Natural killer cell treated with Interleukin-12 subunit alpha and Interleukin-12 subunit beta and Interleukin-15 and Interleukin-18, amount 100 ng/mL, for 72 hours (primary cell): ENCODE results near the gene HS6ST1. TPM values are rescaled to one million over a fixed set of nuclear protein-coding genes. Genes with fewer than 3 reads are reported as not detected.

Experiments used
- ATAC-seq, 2 donors: fragments of 150-1000 bp; cut with Tn5 transposase in 1 of 2; sonication (Bioruptor Pico), chemical (Tn5 transposase) in 1 of 2; 2 replicates each; pipeline ENCODE4 v1.10.0; 2021
- DNase-seq: peaks from one replicate; pipeline ENCODE4 v3.0.0; 2022; ENCODE audit warnings: low spot score
- H3K27ac Mint-ChIP-seq, 2 donors: 1 replicate in 1 of 2; 2 replicates in 1 of 2; pipeline ENCODE4 v1.8.0; 2022; ENCODE audit warnings: mixed read lengths in 2 of 2, mild to moderate bottlenecking in 1 of 2, moderate library complexity in 1 of 2
- H3K27me3 Mint-ChIP-seq, 2 donors: 1 replicate in 1 of 2; 2 replicates in 1 of 2; pipeline ENCODE4 v1.8.0; 2022; ENCODE audit warnings: mixed read lengths in 2 of 2
- H3K36me3 Mint-ChIP-seq: one replicate; pipeline ENCODE4 v1.8.0; 2022; ENCODE audit warnings: mixed read lengths
- H3K4me1 Mint-ChIP-seq, 2 donors: 1 replicate in 1 of 2; 2 replicates in 1 of 2; pipeline ENCODE4 v1.8.0; 2022; ENCODE audit warnings: low read depth in 2 of 2, mixed read lengths in 2 of 2, mild to moderate bottlenecking in 1 of 2
- H3K4me3 Mint-ChIP-seq: one replicate; pipeline ENCODE4 v1.8.0; 2022; ENCODE audit warnings: mixed read lengths
- H3K9me3 Mint-ChIP-seq: 2 replicates; pipeline ENCODE4 v1.8.0; 2022; ENCODE audit warnings: mixed read lengths
- total RNA-seq, 2 donors: library from RNA; stranded (reverse); gene quantifications; one replicate each; pipeline ENCODE4 v1.2.3, GENCODE V29; 2022

The HS6ST1 gene
- total RNA-seq, 2 donors from 2014 or later, result 17.5 to 25.5 TPM

DNA sequence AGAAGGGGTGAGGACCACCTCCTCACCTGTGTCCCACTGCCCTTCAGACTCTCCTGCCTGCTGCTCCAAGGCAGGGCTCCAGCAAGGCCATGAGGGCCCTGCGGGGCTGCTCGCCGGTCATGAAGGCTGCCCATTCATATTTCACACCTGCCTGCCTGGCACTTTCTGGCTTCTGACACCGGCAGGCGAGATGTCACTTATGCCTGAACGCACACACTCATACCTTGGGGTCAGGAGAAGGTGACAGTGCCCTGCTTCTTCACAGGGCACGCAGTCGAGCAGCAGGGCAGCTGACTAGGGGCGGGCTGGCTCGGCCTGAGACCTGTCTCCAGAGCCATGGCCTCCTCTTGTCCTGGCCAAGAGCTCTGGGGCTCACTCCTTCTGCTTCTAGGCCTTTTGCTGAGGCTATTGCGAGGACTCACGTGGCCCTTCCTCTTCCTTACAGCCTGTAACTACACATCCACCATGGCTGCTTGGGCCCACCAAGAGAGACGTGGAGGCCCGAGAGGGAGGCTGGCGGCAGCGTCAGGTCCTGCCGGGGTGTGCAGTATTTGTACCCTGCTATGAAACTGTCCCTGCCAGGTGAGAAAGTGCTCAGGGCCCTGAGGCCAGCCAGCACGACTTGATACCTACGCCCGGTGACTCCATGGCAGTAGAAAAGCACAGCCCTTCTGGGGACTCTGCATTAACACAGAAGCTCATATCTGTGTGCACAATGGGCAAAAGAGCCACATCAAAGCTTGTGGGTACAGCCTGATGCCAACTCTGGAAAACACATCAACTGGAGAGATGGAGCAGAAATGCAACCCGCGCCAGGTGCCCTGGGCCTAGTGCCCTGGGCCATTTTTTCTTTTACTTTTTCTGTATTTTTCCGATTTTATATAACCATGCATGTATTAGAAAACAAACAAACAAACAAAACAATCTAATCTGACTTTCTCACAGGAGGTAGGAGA is 30.6 kb downstream of the HS6ST1 start:
- no peaks in the 10 kb centered on the region for H3K9me3 Mint-ChIP-seq
- DNase-seq (no peak), ATAC-seq (no peak)
- H3K4me1 Mint-ChIP-seq, result peaks cover 9 to 25% of the 10 kb centered on the region in 2 donors
- no peaks in the 10 kb centered on the region for H3K27me3 Mint-ChIP-seq
- no peaks in the 10 kb centered on the region for H3K36me3 Mint-ChIP-seq
- no peak overlapping the region for H3K27ac Mint-ChIP-seq
- no peak overlapping the region for H3K4me3 Mint-ChIP-seq

DNA sequence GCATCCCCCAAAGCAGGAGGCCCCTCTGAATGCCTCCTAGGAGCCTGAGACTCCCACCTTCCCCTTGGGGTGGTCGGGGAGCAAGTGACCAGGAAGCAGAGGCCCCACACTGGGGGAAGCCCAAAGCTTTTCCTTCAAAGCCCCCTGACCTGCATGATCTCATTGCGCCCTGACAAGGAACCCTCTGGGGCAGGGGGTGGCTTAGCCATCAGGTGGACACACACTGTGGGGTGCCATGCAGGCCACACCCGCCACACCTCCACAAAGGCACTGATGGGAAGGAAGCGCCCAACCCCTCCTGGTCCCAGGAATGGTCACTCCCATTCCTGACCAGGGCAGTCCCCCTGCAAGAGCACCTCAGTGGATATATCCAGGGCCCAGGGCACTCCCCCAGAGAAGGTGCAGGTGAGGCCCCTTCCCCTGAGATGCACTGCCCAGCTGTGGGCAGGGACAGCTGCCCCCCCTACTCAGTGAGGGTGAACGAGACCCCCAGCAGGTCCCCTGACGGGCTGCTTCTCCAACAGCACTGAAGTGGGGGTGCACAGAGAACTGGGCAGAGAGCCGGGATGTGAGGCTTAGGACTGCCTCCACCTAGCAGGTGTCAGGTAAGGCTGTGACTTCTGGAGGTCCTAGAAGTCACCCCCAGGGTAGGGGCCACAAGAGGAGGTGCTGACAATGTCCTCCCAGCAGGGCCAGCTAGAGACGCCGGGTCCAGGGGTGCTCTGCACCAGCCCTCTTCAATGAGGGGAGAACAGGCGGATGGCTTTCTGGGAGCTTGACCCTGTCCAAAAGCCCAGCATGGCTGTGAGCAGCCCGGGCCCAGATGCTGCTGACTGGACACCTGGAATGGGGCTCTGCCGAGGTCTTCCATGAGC is 31.5 kb downstream of the HS6ST1 start:
- Mint-ChIP-seq H3K36me3 (no peaks in the 10 kb centered on the region), H3K27me3 (no peaks in the 10 kb centered on the region), H3K9me3 (no peaks in the 10 kb centered on the region), H3K4me3 (no peak overlapping the region), H3K4me1 (peaks cover 13 to 27% of the 10 kb centered on the region in 2 donors), H3K27ac (no peak overlapping the region)
- no peak for DNase-seq
- ATAC-seq, result no peak

DNA sequence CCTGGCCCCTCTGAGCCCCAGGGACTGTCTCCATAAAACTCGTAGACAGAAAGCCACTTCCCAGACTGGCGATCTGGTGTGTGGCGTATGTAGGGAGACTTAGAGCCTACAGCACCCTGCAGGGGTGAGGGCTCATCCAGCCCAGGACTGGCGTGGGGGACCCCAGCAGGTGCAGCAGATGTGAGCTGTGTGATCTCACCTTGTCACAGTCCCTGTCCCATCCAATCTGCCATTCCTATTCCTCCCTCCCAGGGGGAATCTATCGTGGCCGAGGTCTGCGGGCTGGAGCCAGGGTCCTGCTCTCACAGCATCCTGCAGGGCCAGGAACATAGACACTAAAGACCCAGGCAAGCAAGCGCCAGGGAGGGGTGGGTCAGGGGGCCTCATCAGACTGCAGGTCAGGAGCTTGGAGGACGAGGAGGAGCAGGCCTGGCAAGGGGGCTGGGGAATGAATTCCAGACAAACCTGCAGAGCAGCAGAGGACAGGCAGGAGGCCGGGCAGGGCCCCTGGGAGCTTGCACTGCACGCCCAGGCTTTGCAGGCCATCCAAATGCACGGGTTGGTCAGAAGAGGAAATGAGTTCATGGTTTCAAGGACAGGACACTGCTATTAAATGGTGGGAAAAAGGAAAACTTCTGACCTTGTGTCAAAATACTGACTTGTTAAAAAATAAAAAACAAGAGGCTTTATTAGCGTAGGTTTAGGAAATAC is 32.5 kb downstream of the HS6ST1 start:
- DNase-seq (no peak), ATAC-seq (no peak)
- Mint-ChIP-seq H3K36me3 (no peaks in the 10 kb centered on the region), H3K27ac (no peak overlapping the region), H3K27me3 (no peaks in the 10 kb centered on the region), H3K4me3 (no peak overlapping the region), H3K4me1 (peaks cover 13 to 22% of the 10 kb centered on the region in 2 donors), H3K9me3 (no peaks in the 10 kb centered on the region)

DNA sequence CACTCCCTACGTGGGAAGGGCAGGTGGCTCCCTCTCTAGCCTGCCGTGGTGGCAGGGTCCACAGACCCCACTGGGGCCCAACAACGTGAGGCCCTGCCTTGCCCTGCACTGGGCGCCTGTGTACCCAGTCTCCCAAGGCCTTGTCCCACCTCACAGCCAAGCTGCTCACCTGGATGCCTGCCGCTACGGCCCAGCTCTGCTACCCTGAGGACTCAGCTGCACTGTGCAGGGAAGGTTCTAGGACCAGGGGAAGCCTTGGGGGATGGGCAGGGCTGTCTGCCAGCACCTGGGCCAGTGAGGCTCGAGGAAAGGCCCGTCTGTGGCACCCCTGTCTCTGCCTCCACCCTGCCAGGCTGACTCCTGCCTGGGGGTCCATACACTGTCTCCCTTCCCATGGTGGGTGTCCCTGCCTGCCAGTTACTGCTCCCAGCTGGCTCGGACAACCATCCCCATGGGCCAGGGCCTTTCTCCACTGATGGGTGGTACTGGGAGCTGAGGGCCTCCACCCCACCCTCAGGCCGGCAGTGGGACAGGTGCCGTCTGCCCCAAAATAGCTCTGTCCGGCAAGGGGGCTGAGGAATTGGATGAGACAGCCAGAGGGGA is 33.2 kb downstream of the HS6ST1 start:
- no peak for DNase-seq
- ATAC-seq, result no peak
- H3K27ac Mint-ChIP-seq, result no peak overlapping the region
- H3K4me1 Mint-ChIP-seq, result peaks cover 15 to 24% of the 10 kb centered on the region in 2 donors
- H3K27me3 Mint-ChIP-seq, result no peaks in the 10 kb centered on the region
- no peaks in the 10 kb centered on the region for H3K36me3 Mint-ChIP-seq
- H3K4me3 Mint-ChIP-seq, result no peak overlapping the region
- H3K9me3 Mint-ChIP-seq, result no peaks in the 10 kb centered on the region

DNA sequence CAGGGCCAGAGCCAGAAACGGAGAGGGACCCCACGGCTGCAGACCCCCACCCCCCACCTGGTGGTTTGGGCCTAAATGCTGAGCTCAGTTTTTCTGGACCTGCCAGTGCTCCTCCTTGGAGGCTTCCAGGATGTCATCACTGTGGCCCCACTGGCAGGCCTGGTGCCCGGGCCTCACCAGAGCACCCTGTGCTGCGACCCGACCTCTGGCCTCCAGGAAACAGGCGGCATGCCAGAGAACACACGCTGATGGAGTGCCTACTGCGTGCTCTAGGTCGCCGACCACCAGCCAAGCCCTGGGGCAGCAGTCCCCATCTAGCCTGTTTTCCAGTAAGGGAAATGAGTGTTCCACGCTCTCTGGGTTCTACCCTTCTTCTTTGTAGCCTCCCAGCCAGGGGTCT is 33.8 kb downstream of the HS6ST1 start:
- DNase-seq (no peak), ATAC-seq (no peak)
- Mint-ChIP-seq H3K27me3 (no peaks in the 10 kb centered on the region), H3K4me3 (no peak overlapping the region), H3K4me1 (peaks cover 12 to 24% of the 10 kb centered on the region in 2 donors), H3K36me3 (no peaks in the 10 kb centered on the region), H3K9me3 (no peaks in the 10 kb centered on the region), H3K27ac (no peak overlapping the region)

DNA sequence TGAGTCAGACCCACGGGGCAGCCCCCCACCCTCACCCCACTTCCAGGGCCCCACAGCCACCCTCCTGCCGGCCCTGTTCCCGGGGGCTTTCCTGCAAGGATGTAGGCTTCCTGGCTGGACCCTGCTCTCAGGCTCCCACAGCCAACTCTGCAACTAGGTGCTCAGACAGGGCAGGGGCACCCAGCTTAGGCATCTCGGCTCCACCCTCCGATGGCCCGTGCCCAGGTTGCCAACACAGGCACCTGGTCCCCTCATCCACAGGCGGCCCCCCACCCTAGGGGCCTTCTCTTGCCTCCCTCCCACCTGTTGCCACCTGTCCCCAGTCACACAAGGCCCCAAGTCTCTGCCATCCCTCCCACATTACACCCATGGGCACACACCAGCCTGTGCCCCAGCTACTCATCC is 34.6 kb downstream of the HS6ST1 start:
- H3K27ac Mint-ChIP-seq, result no peak overlapping the region
- no peak overlapping the region for H3K4me3 Mint-ChIP-seq
- no peaks in the 10 kb centered on the region for H3K9me3 Mint-ChIP-seq
- H3K4me1 Mint-ChIP-seq, result peaks cover 12 to 23% of the 10 kb centered on the region in 2 donors
- H3K27me3 Mint-ChIP-seq, result no peaks in the 10 kb centered on the region
- no peaks in the 10 kb centered on the region for H3K36me3 Mint-ChIP-seq
- DNase-seq (no peak), ATAC-seq (no peak)

DNA sequence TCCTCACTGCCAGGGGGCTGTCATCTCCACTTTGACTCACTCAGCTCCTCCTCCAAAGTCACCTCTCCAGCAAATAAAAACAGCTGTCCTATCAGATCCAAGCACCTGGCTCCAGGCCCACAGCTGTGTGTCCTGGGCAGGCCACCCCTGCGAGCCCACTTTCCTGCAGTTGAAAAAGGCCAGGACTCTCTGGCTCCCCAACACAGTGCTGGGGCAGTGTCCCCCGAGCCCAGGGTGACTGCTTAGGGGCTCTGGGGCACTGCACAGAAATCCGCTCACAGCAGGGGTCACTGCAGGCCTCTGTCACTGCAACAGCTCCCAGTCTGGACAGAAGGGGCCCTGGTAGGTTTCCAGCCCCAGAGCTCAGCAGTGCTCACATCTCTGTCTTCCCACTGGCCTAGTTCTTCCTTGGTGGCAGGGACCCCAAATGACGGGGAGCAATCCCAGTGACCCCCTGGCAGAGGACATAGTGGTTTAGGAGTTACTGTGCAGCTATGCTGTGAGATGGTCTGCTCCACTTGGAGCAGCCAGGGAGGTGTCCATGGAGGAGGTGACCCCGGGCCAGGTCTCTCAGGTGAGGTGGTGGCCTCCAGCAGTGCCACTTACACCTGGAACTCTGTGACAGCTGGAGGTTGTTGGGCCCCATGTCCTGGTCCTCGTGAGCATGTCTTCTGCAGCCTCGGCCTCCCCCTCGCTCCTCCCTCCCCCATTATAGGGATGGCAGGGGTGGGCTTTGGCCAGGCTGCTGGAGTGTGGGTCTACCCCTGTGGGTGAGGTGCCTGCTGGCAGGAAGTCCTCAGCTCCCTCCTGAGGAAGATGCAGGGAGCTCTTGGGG is 35.5 kb downstream of the HS6ST1 start:
- Mint-ChIP-seq H3K27me3 (no peaks in the 10 kb centered on the region), H3K36me3 (no peaks in the 10 kb centered on the region), H3K4me3 (no peak overlapping the region), H3K27ac (peak overlapping the region in 1 of 2 donors; percentile 79), H3K4me1 (peaks cover 12 to 24% of the 10 kb centered on the region in 2 donors), H3K9me3 (no peaks in the 10 kb centered on the region)
- ATAC-seq (no peak), DNase-seq (peak; percentile 23)

DNA sequence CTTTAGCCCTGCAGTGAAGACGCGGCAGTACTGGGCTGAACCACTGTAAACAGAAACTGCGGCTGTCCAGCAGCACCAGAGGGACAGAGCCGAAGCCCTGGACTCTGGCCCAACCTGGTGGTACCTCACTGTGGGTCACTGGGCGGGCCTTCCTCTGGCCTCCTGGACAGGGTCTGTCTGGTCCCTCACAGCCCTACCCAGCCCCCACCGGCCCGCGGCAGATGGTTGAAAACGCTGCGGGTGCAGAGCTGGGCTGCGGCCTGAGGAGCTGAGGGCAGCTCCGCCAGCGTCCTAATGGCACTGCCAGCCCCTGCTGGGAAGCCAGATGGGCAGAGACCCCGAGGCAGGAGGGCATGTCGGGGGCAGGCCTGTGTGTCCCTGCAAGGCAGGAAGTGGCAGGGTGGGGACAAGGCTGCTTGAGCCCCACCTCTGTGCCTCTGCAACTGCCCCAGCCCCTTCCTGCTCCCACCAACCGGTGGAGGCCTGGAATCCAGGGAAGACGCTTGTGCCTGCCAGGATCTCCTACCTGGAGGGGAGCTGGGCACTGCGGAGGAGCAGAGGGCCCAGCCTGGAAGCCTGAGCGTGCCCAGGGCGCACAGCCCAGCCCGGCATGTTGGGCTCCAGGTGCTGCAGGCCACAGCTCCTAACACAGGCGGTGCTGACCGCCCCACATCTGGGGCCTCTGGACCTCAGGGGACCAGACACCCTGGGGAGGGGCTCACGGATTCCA is 36.3 kb downstream of the HS6ST1 start:
- no peaks in the 10 kb centered on the region for H3K9me3 Mint-ChIP-seq
- H3K27ac Mint-ChIP-seq, result peak overlapping the region in 1 of 2 donors; percentile 79
- peak; percentile 60 for DNase-seq
- peaks cover 12 to 23% of the 10 kb centered on the region in 2 donors for H3K4me1 Mint-ChIP-seq
- no peak overlapping the region for H3K4me3 Mint-ChIP-seq
- H3K27me3 Mint-ChIP-seq, result no peaks in the 10 kb centered on the region
- ATAC-seq, result no peak
- H3K36me3 Mint-ChIP-seq, result no peaks in the 10 kb centered on the region

DNA sequence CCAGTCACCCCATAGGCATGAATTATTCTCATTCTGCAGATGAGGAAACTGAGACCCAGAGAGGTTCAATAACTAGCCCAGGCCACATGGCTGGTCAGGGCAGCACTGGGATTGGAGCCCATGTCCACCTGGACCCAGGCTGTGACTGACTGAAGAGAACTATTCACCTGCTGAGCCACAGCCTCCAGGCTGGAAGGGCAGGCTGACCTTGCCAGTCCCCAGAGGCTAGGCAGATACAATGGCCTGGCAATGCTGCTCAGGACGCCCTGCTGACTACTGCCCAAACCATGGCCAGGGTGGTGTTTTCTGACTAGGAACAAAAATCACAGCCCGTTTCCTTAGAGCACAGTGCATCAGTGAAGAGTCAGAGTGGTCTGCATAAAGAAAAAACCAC is 36.8 kb downstream of the HS6ST1 start:
- no peaks in the 10 kb centered on the region for H3K27me3 Mint-ChIP-seq
- ATAC-seq (no peak), DNase-seq (peak; percentile 15)
- H3K36me3 Mint-ChIP-seq, result no peaks in the 10 kb centered on the region
- no peak overlapping the region for H3K27ac Mint-ChIP-seq
- peaks cover 14 to 23% of the 10 kb centered on the region in 2 donors for H3K4me1 Mint-ChIP-seq
- no peaks in the 10 kb centered on the region for H3K9me3 Mint-ChIP-seq
- no peak overlapping the region for H3K4me3 Mint-ChIP-seq

DNA sequence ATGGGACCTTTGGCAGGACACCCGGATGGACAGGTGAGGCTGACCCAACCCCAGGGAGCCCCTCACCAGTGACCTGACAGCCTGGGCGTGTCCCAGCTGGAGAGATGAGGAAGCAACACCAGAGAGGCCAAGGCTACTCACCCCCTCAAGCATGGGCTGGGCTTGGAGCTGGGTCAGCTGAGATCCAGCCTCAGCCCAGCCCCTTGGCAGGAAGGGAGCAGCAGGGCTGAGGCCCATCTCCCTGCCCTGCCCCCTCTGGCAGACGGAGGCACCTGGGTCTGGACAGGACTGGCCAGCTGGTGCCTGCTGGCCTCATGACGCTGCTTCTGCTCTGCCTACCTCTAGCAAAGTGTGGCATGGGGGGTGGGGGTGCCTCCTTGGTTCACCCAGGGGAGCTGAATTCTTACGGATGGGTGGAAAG is 37.8 kb downstream of the HS6ST1 start:
- Mint-ChIP-seq H3K27ac (peak overlapping the region; percentile 45 to 56), H3K9me3 (no peaks in the 10 kb centered on the region), H3K36me3 (no peaks in the 10 kb centered on the region), H3K27me3 (no peaks in the 10 kb centered on the region), H3K4me1 (peaks cover 18 to 26% of the 10 kb centered on the region in 2 donors), H3K4me3 (peak overlapping the region; percentile 39)
- peak; percentile 60 for DNase-seq
- ATAC-seq, result no peak

DNA sequence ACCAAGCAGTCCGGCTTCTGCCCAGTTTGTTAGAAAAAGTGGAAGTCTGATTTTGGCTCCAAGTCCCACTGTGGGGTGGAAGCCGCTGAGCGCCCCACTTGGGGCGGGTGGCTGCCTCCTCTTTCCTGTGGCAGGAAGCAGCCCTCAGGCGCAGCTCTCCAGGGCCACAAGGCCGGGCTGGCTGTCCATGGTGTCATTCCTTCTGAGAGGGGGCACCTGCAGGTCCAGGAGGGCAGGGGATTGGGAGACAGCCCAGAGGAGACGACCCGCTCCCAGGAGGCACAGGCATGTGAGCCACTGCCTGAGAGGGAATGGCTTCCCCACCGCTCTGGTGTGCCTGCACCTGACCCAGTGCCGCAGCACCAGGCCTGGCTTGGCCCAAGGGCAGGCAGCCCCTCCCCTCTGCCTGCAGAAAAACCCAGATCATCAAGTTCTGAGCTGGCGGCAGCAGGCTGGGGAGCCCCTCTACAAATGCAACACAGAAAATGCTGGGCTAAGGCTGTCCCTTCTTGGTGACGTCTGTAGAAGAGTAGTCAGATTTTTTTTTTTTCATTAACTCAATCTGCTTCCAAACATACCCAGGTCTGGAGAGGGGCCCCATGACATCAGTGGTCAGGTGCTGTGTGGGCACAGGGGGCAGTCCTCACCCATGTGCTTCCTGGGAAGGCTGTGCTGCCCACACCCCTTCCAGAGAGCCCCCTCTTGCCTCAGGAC is 38.4 kb downstream of the HS6ST1 start:
- Mint-ChIP-seq H3K27me3 (no peaks in the 10 kb centered on the region), H3K27ac (peak overlapping the region; percentile 56 to 68), H3K36me3 (no peaks in the 10 kb centered on the region), H3K4me1 (peaks cover 24 to 31% of the 10 kb centered on the region in 2 donors), H3K9me3 (no peaks in the 10 kb centered on the region), H3K4me3 (no peak overlapping the region)
- peak; percentile 57 to 60 for ATAC-seq
- DNase-seq, result peak; percentile 60
